Esophagus squamous epithelium (tissue), 5 donors: Measurements from ENCODE around the gene ARPC4. TPM values are rescaled to one million over a fixed set of nuclear protein-coding genes. Genes with fewer than 3 reads are reported as not detected.
A peak's percentile ranks its signal among the peaks of the same experiment; 100 is the strongest.

ENCODE experiments used
- DNase-seq: peaks from one replicate; lab custom pipeline; 2025; lab: John Stamatoyannopoulos, UW
- H3K27ac ChIP-seq, 4 donors: fragments of 200-600 bp; sonication (generic); one replicate each; pipeline ENCODE4 v1.5.1; 2016 to 2019; ENCODE audit warnings: mild to moderate bottlenecking in 1 of 4
- H3K27me3 ChIP-seq, 4 donors: fragments of 200-600 bp; sonication (generic); 1 replicate in 3 of 4; 2 replicates in 1 of 4; pipeline versions ENCODE4 v1.5.1 to v1.6.0; 2017 to 2021; ENCODE audit warnings: antibody characterized with exemption in 1 of 4
- H3K36me3 ChIP-seq, 3 donors: fragments of 200-600 bp; sonication (generic); one replicate each; pipeline ENCODE4 v1.5.1; 2016 to 2019
- H3K4me1 ChIP-seq, 3 donors: fragments of 200-600 bp; sonication (generic); one replicate each; pipeline ENCODE4 v1.5.1; 2017 to 2019
- H3K4me3 ChIP-seq, 4 donors: fragments of 200-600 bp; sonication (generic); 1 replicate in 3 of 4; 2 replicates in 1 of 4; pipeline ENCODE4 v1.5.1; 2016 to 2019; ENCODE audit warnings: mild to moderate bottlenecking in 2 of 4, moderate library complexity in 1 of 4
- H3K9me3 ChIP-seq, 3 donors: fragments of 200-600 bp; sonication (generic); one replicate each; pipeline ENCODE4 v1.5.1; 2016 to 2019
- CTCF ChIP-seq, 6 experiments: fragments of 450-650 bp in 4 of 6; fragments of 200-600 bp in 2 of 6; sonication (generic) in 2 of 6; IDR thresholded peaks; one replicate each; pipeline ENCODE4 v1.5.1; 2016 to 2019; ENCODE audit warnings: antibody characterized with exemption in 6 of 6, mild to moderate bottlenecking in 4 of 6, moderate library complexity in 4 of 6
- POLR2A ChIP-seq, 4 donors: fragments of 450-650 bp; IDR thresholded peaks; one replicate each; pipeline ENCODE4 v1.6.1; 2017; ENCODE audit warnings: antibody characterized with exemption in 4 of 4, mild to moderate bottlenecking in 4 of 4, moderate library complexity in 3 of 4
- WGBS, 2 donors: methylation state at CpG; one replicate each; pipeline ENCODE4 v1.1.5; 2018; 5-methylcytosine and 5-hydroxymethylcytosine counted together
- intact Hi-C: fragments of 100-400 bp; cut with DNase I; formaldehyde crosslinking; loops from one replicate; pipeline ENCODE4 v1.15.0; 2022
- total RNA-seq, 4 donors: library from RNA; depleted of rRNA; stranded (reverse); fragments of >200 nt; gene quantifications; one replicate each; pipeline ENCODE4 v1.1.0, GENCODE V29; 2016
- donor health status: DM: yes; HTN: yes; CAD: no.

ARPC4 gene
- total RNA-seq, 4 donors from 2014 or later = 125 to 244 (median 167) TPM

GRCh38 chr3:9787714-9788113 lies 5.2 kb upstream of the ARPC4 start:
- intact Hi-C loops = no loop called here
- TF ChIP-seq CTCF (IDR thresholded peaks at IDR 0.05) = no peak
- no peak for TF ChIP-seq POLR2A (IDR thresholded peaks at IDR 0.05)
- Histone ChIP-seq H3K36me3 (peaks cover 5 to 86% (median 23%) of the 10 kb centered on the region in 3 donors), H3K27ac (no peak overlapping the region), H3K4me1 (peaks cover 8 to 22% (median 12%) of the 10 kb centered on the region in 3 donors), H3K4me3 (no peak overlapping the region), H3K27me3 (no peaks in the 10 kb centered on the region), H3K9me3 (no peaks in the 10 kb centered on the region)
- no peak for DNase-seq
- WGBS, 2 donors = 81 to 82% methylated on average over 6 of the region's 6 CpGs

- no peak overlapping the region for H3K4me3 ChIP-seq
- 88 to 98% methylated on average over 8 of the region's 11 CpGs for WGBS, 2 donors
- H3K4me1 ChIP-seq = peaks cover 17 to 50% (median 26%) of the 10 kb centered on the region in 3 donors
- no peak for DNase-seq
- intact Hi-C loops = no loop called here
- H3K36me3 ChIP-seq = peaks cover 0 to 69% (median 16%) of the 10 kb centered on the region in 3 donors
- no peaks in the 10 kb centered on the region for H3K27me3 ChIP-seq
- no peaks in the 10 kb centered on the region for H3K9me3 ChIP-seq
- TF ChIP-seq POLR2A (IDR thresholded peaks at IDR 0.05) = no peak
- TF ChIP-seq CTCF (IDR thresholded peaks at IDR 0.05) = no peak
- H3K27ac ChIP-seq = peak overlapping the region in 3 of 4 donors; percentile 98 to 100 (median 99)
Observed at GRCh38 chr3:9791127-9791526, 1.8 kb upstream of the ARPC4 start.

- Histone ChIP-seq H3K36me3 (peaks cover 0 to 69% (median 12%) of the 10 kb centered on the region in 3 donors), H3K4me1 (peaks cover 17 to 54% (median 26%) of the 10 kb centered on the region in 3 donors), H3K27ac (peak overlapping the region; percentile 98 to 100 (median 98)), H3K4me3 (peak overlapping the region; percentile 88 to 98 (median 93)), H3K9me3 (no peaks in the 10 kb centered on the region), H3K27me3 (no peaks in the 10 kb centered on the region)
- intact Hi-C loops = no loop called here
- no peak for DNase-seq
- WGBS, 2 donors = 14 to 22% methylated on average over 8 to 10 of the region's 14 CpGs
- TF ChIP-seq CTCF (IDR thresholded peaks at IDR 0.05) (no peak), POLR2A (IDR thresholded peaks at IDR 0.05) (peak in 1 of 4 donors; percentile 64)
Observed at GRCh38 chr3:9791790-9792404, 985 bp upstream of the ARPC4 start.

- H3K4me1 ChIP-seq = peaks cover 17 to 54% (median 26%) of the 10 kb centered on the region in 3 donors
- TF ChIP-seq CTCF (IDR thresholded peaks at IDR 0.05) (no peak), POLR2A (IDR thresholded peaks at IDR 0.05) (peak in 1 of 4 donors; percentile 59)
- 0 to 3% methylated on average over 6 to 9 of the region's 23 CpGs for whole genome bisulfite sequencing, 2 donors
- intact Hi-C loops = no loop called here
- H3K36me3 ChIP-seq = peaks cover 9 to 69% (median 18%) of the 10 kb centered on the region in 3 donors
- no peaks in the 10 kb centered on the region for H3K27me3 ChIP-seq
- H3K4me3 ChIP-seq = peak overlapping the region; percentile 88 to 98 (median 93)
- H3K9me3 ChIP-seq = no peaks in the 10 kb centered on the region
- DNase-seq = no peak
- peak overlapping the region; percentile 98 to 100 (median 98) for H3K27ac ChIP-seq
Observed at GRCh38 chr3:9793161-9793781, 389 bp downstream of the ARPC4 start.

GRCh38 chr3:9794400-9794799 lies 1.5 kb downstream of the ARPC4 start:
- Histone ChIP-seq H3K27me3 (no peaks in the 10 kb centered on the region), H3K27ac (no peak overlapping the region), H3K4me3 (peak overlapping the region in 1 of 4 donors; percentile 93), H3K4me1 (peaks cover 17 to 54% (median 26%) of the 10 kb centered on the region in 3 donors), H3K9me3 (no peaks in the 10 kb centered on the region), H3K36me3 (peaks cover 9 to 69% (median 24%) of the 10 kb centered on the region in 3 donors)
- intact Hi-C loops = no loop called here
- TF ChIP-seq CTCF (IDR thresholded peaks at IDR 0.05) (no peak), POLR2A (IDR thresholded peaks at IDR 0.05) (no peak)
- no peak for DNase-seq
- 89 to 92% methylated on average over 11 of the region's 11 CpGs for WGBS, 2 donors
